ENCODE results near the gene FARP2. TPM values are rescaled to one million over a fixed set of nuclear protein-coding genes. Genes with fewer than 3 reads are reported as not detected.

Gene FARP2
- total RNA-seq, 1 experiment from 2014 or later, result 49.3 TPM

- H3K4me3 ChIP-seq (replicated peaks in 1 of 2; ENCODE audit: low read depth in 1 of 2, low read length in 2 of 2), result no peak overlapping the region
- H3K9me3 ChIP-seq (ENCODE audit: control insufficient read depth in 1 of 2, insufficient read depth in 1 of 2, low read depth in 1 of 2, low read length in 2 of 2), result no peaks in the 10 kb centered on the region
- ChIA-PET RAD21 (ENCODE audit: low non-redundant PET in 1 of 2, low total read pairs in 2 of 2, uncharacterized antibody in 2 of 2, unreplicated experiment in 2 of 2) (no interaction called here), CTCF (no interaction called here), POLR2A (no interaction called here)
- TF ChIP-seq POLR2A (IDR thresholded peaks at IDR 0.05; ENCODE audit: borderline replicate concordance, extremely low read depth, insufficient read depth, insufficient read length) (no peak), ATF3 (IDR thresholded peaks at IDR 0.05) (no peak), JUND (IDR thresholded peaks at IDR 0.05) (no peak), YY1 (IDR thresholded peaks at IDR 0.05; ENCODE audit: extremely low read depth, insufficient replicate concordance, low read depth, low read length) (no peak), SRF (IDR thresholded peaks at IDR 0.05; ENCODE audit: low read depth) (no peak), EZH2 (IDR thresholded peaks at IDR 0.05) (no peak), EGR1 (IDR thresholded peaks at IDR 0.05; ENCODE audit: low read depth) (no peak), ELF1 (IDR thresholded peaks at IDR 0.05; ENCODE audit: borderline replicate concordance, low read depth) (no peak), RAD21 (IDR thresholded peaks at IDR 0.05; ENCODE audit: low read depth) (no peak), MAX (IDR thresholded peaks at IDR 0.05) (no peak), TCF7L2 (IDR thresholded peaks at IDR 0.05; ENCODE audit: borderline replicate concordance, extremely low read depth, insufficient read depth, insufficient read length) (no peak), POLR2AphosphoS5 (IDR thresholded peaks at IDR 0.05; ENCODE audit: low read depth, low read length) (no peak), SIN3A (IDR thresholded peaks at IDR 0.05; ENCODE audit: low read depth) (no peak), CEBPB (IDR thresholded peaks at IDR 0.05; ENCODE audit: low read depth) (no peak), ZFX (IDR thresholded peaks at IDR 0.05) (no peak), ZNF274 (IDR thresholded peaks at IDR 0.05; ENCODE audit: low read depth, low read length) (no peak), SP1 (IDR thresholded peaks at IDR 0.05; ENCODE audit: low read depth) (no peak), REST (IDR thresholded peaks at IDR 0.05; ENCODE audit: low read depth) (no peak), CBX3 (IDR thresholded peaks at IDR 0.05; ENCODE audit: low read depth) (no peak)
- no peak overlapping the region for H2AFZ ChIP-seq (ENCODE audit: low read depth, low read length, poor library complexity, severe bottlenecking)
- ATAC-seq, result no peak
- DNase-seq (ENCODE audit: low read depth, low spot score), result no peak
- H3K9ac ChIP-seq (ENCODE audit: low read length), result no peak overlapping the region
- no peaks in the 10 kb centered on the region for H3K79me2 ChIP-seq (ENCODE audit: insufficient read depth, low read length)
- H3K27ac ChIP-seq (ENCODE audit: low read depth, low read length), result no peak overlapping the region
- BruUV-seq (replicated peaks), result no TSS peak
- H4K20me1 ChIP-seq (ENCODE audit: insufficient read depth), result no peaks in the 10 kb centered on the region
- H3K9me2 ChIP-seq (ENCODE audit: insufficient read depth), result no peaks in the 10 kb centered on the region
- H3K4me2 ChIP-seq (ENCODE audit: low read length), result no peak overlapping the region
- H3K27me3 ChIP-seq (ENCODE audit: insufficient read depth, low read length), result no peaks in the 10 kb centered on the region
- peaks cover 7 to 19% of the 10 kb centered on the region in 2 experiments for H3K4me1 ChIP-seq (ENCODE audit: control insufficient read depth in 1 of 2, insufficient read depth in 2 of 2, low read length in 2 of 2)
- intact Hi-C loops (cut with micrococcal nuclease), result no loop called here
- no peaks in the 10 kb centered on the region for H3K36me3 ChIP-seq (ENCODE audit: control insufficient read depth in 1 of 2, insufficient read depth in 2 of 2, low read length in 2 of 2)
Measured at GRCh38 chr2:241538838-241539615, 182.9 kb downstream of the FARP2 start.

All from HCT116 (cell line).